ENCODE results near the gene TNNT1. TPM values are rescaled to one million over a fixed set of nuclear protein-coding genes. Genes with fewer than 3 reads are reported as not detected.

Gene TNNT1
- total RNA-seq, 2 donors from 2014 or later, result 0.69 to 2.1 TPM

GRCh38 chr19:55189403-55189835 is 40.4 kb upstream of the TNNT1 start:
- no peaks in the 10 kb centered on the region for H3K36me3 ChIP-seq
- TF ChIP-seq CTCF (IDR thresholded peaks at IDR 0.05), result no peak
- H3K9ac ChIP-seq (ENCODE audit: low read depth in 2 of 2, low read length in 2 of 2), result no peak overlapping the region
- no peak for DNase-seq
- no peaks in the 10 kb centered on the region for H3K4me1 ChIP-seq
- H3K4me3 ChIP-seq, result no peak overlapping the region
- H3K27me3 ChIP-seq, result no peaks in the 10 kb centered on the region
- H3K27ac ChIP-seq, result no peak overlapping the region
- H3K9me3 ChIP-seq, result no peaks in the 10 kb centered on the region
- intact Hi-C loops (cut with DNase I), result no loop called here

- intact Hi-C loops (cut with DNase I), result no loop called here
- no peak overlapping the region for H3K27ac ChIP-seq
- H3K36me3 ChIP-seq, result no peaks in the 10 kb centered on the region
- no peaks in the 10 kb centered on the region for H3K9me3 ChIP-seq
- no peak overlapping the region for H3K4me3 ChIP-seq
- no peak for TF ChIP-seq CTCF (IDR thresholded peaks at IDR 0.05)
- no peaks in the 10 kb centered on the region for H3K4me1 ChIP-seq
- DNase-seq, result no peak
- H3K27me3 ChIP-seq, result no peaks in the 10 kb centered on the region
- H3K9ac ChIP-seq (ENCODE audit: low read depth in 2 of 2, low read length in 2 of 2), result no peak overlapping the region
Observed at GRCh38 chr19:55188625-55189024, 39.6 kb upstream of the TNNT1 start.

- TF ChIP-seq CTCF (IDR thresholded peaks at IDR 0.05), result no peak
- H3K27me3 ChIP-seq, result peaks cover 7% of the 10 kb centered on the region
Observed at GRCh38 chr19:55186080-55186479, 37.1 kb upstream of the TNNT1 start.

GRCh38 chr19:55181740-55182139 is 32.7 kb upstream of the TNNT1 start:
- intact Hi-C loops (cut with DNase I), result no loop called here
- Histone ChIP-seq H3K9me3 (no peaks in the 10 kb centered on the region), H3K36me3 (no peaks in the 10 kb centered on the region), H3K4me1 (peaks cover 8% of the 10 kb centered on the region), H3K9ac (ENCODE audit: low read depth in 2 of 2, low read length in 2 of 2) (no peak overlapping the region), H3K27ac (no peak overlapping the region), H3K4me3 (no peak overlapping the region), H3K27me3 (peaks cover 23% of the 10 kb centered on the region)
- no peak for TF ChIP-seq CTCF (IDR thresholded peaks at IDR 0.05)
- DNase-seq, result no peak

More at GRCh38 chr19:55186080-55186479, 37.1 kb upstream of the TNNT1 start:
- H3K4me1 ChIP-seq, result no peaks in the 10 kb centered on the region
- H3K36me3 ChIP-seq, result no peaks in the 10 kb centered on the region
- H3K9me3 ChIP-seq, result no peaks in the 10 kb centered on the region
- intact Hi-C loops (cut with DNase I), result no loop called here
- no peak overlapping the region for H3K27ac ChIP-seq
- no peak overlapping the region for H3K4me3 ChIP-seq
- DNase-seq, result no peak
- H3K9ac ChIP-seq (ENCODE audit: low read depth in 2 of 2, low read length in 2 of 2), result no peak overlapping the region

- Histone ChIP-seq H3K4me1 (peaks cover 8% of the 10 kb centered on the region), H3K36me3 (no peaks in the 10 kb centered on the region), H3K9ac (ENCODE audit: low read depth in 2 of 2, low read length in 2 of 2) (no peak within 1 kb of the TSS), H3K27me3 (peaks cover 28% of the 10 kb centered on the region), H3K4me3 (peak within 1 kb of the TSS; percentile 15), H3K27ac (no peak within 1 kb of the TSS), H3K9me3 (no peaks in the 10 kb centered on the region)
- TF ChIP-seq CTCF (IDR thresholded peaks at IDR 0.05), result no peak
- peak; percentile 62 for DNase-seq
- intact Hi-C loops (cut with DNase I), result no loop called here
Observed at GRCh38 chr19:55179606-55180484, 30.8 kb upstream of the TNNT1 start, which contains the start of gene SYT5. SYT5 (minus strand) TSS chr19:55180289; CDS start chr19:55179041, 1,248 bp downstream.

All from colonic mucosa (tissue), 4 donors.